Measurements from ENCODE around the gene SUN1.

SUN1 gene

GRCh38 chr7:857661-858060 is 25.4 kb downstream of the SUN1 start:
- Histone ChIP-seq H3K27ac (ENCODE audit: low read depth, low read length, severe bottlenecking) (no peak overlapping the region), H3K4me3 (ENCODE audit: extremely low read depth, insufficient read depth, low read length, poor library complexity, severe bottlenecking) (no peak overlapping the region), H3K36me3 (ENCODE audit: control insufficient read depth, insufficient read depth, low read length) (peaks cover 93% of the 10 kb centered on the region), H3K4me1 (ENCODE audit: control insufficient read depth, insufficient read depth, low read length, poor library complexity, severe bottlenecking) (peaks cover 2% of the 10 kb centered on the region), H3K9me3 (ENCODE audit: control insufficient read depth, low read length) (no peaks in the 10 kb centered on the region)
- 96 to 97% methylated on average over 9 of the region's 9 CpGs for WGBS, 2 experiments (ENCODE audit: insufficient coverage in 2 of 2)

GRCh38 chr7:859359-860030 is 27.2 kb downstream of the SUN1 start:
- Histone ChIP-seq H3K27ac (ENCODE audit: low read depth, low read length, severe bottlenecking) (no peak overlapping the region), H3K36me3 (ENCODE audit: control insufficient read depth, insufficient read depth, low read length) (peaks cover 85% of the 10 kb centered on the region), H3K9me3 (ENCODE audit: control insufficient read depth, low read length) (no peaks in the 10 kb centered on the region), H3K4me1 (ENCODE audit: control insufficient read depth, insufficient read depth, low read length, poor library complexity, severe bottlenecking) (peaks cover 2% of the 10 kb centered on the region), H3K4me3 (ENCODE audit: extremely low read depth, insufficient read depth, low read length, poor library complexity, severe bottlenecking) (no peak overlapping the region)
- 92% methylated on average over 8 to 14 of the region's 16 CpGs for WGBS, 2 experiments (ENCODE audit: insufficient coverage in 2 of 2)

GRCh38 chr7:860149-860548 is 27.9 kb downstream of the SUN1 start:
- H3K27ac ChIP-seq (ENCODE audit: low read depth, low read length, severe bottlenecking) = no peak overlapping the region
- 91 to 95% methylated on average over 18 to 21 of the region's 21 CpGs for WGBS, 2 experiments (ENCODE audit: insufficient coverage in 2 of 2)
- H3K4me3 ChIP-seq (ENCODE audit: extremely low read depth, insufficient read depth, low read length, poor library complexity, severe bottlenecking) = no peak overlapping the region
- peaks cover 2% of the 10 kb centered on the region for H3K4me1 ChIP-seq (ENCODE audit: control insufficient read depth, insufficient read depth, low read length, poor library complexity, severe bottlenecking)
- H3K9me3 ChIP-seq (ENCODE audit: control insufficient read depth, low read length) = no peaks in the 10 kb centered on the region
- peaks cover 84% of the 10 kb centered on the region for H3K36me3 ChIP-seq (ENCODE audit: control insufficient read depth, insufficient read depth, low read length)

GRCh38 chr7:861222-861621 is 28.9 kb downstream of the SUN1 start:
- no peak overlapping the region for H3K27ac ChIP-seq (ENCODE audit: low read depth, low read length, severe bottlenecking)
- H3K36me3 ChIP-seq (ENCODE audit: control insufficient read depth, insufficient read depth, low read length) = peaks cover 85% of the 10 kb centered on the region
- no peak overlapping the region for H3K4me3 ChIP-seq (ENCODE audit: extremely low read depth, insufficient read depth, low read length, poor library complexity, severe bottlenecking)
- WGBS, 2 experiments (ENCODE audit: insufficient coverage in 2 of 2) = 93 to 95% methylated on average over 8 of the region's 9 CpGs
- peaks cover 2% of the 10 kb centered on the region for H3K4me1 ChIP-seq (ENCODE audit: control insufficient read depth, insufficient read depth, low read length, poor library complexity, severe bottlenecking)
- H3K9me3 ChIP-seq (ENCODE audit: control insufficient read depth, low read length) = no peaks in the 10 kb centered on the region

- H3K36me3 ChIP-seq (ENCODE audit: control insufficient read depth, insufficient read depth, low read length) = peaks cover 83% of the 10 kb centered on the region
- H3K4me3 ChIP-seq (ENCODE audit: extremely low read depth, insufficient read depth, low read length, poor library complexity, severe bottlenecking) = no peak overlapping the region
- whole genome bisulfite sequencing, 2 experiments (ENCODE audit: insufficient coverage in 2 of 2) = 97 to 98% methylated on average over 5 of the region's 6 CpGs
- no peaks in the 10 kb centered on the region for H3K9me3 ChIP-seq (ENCODE audit: control insufficient read depth, low read length)
- no peak overlapping the region for H3K27ac ChIP-seq (ENCODE audit: low read depth, low read length, severe bottlenecking)
- H3K4me1 ChIP-seq (ENCODE audit: control insufficient read depth, insufficient read depth, low read length, poor library complexity, severe bottlenecking) = peaks cover 2% of the 10 kb centered on the region
These were observed 29.9 kb downstream of the SUN1 start for GRCh38 chr7:862157-862556.

GRCh38 chr7:863106-863505 is 30.8 kb downstream of the SUN1 start:
- Histone ChIP-seq H3K36me3 (ENCODE audit: control insufficient read depth, insufficient read depth, low read length) (peaks cover 84% of the 10 kb centered on the region), H3K9me3 (ENCODE audit: control insufficient read depth, low read length) (no peaks in the 10 kb centered on the region), H3K4me1 (ENCODE audit: control insufficient read depth, insufficient read depth, low read length, poor library complexity, severe bottlenecking) (peaks cover 2% of the 10 kb centered on the region), H3K4me3 (ENCODE audit: extremely low read depth, insufficient read depth, low read length, poor library complexity, severe bottlenecking) (no peak overlapping the region), H3K27ac (ENCODE audit: low read depth, low read length, severe bottlenecking) (no peak overlapping the region)
- 90 to 92% methylated on average over 12 of the region's 16 CpGs for WGBS, 2 experiments (ENCODE audit: insufficient coverage in 2 of 2)

GRCh38 chr7:865921-866320 is 33.6 kb downstream of the SUN1 start:
- H3K4me3 ChIP-seq (ENCODE audit: extremely low read depth, insufficient read depth, low read length, poor library complexity, severe bottlenecking) = no peak overlapping the region
- no peaks in the 10 kb centered on the region for H3K9me3 ChIP-seq (ENCODE audit: control insufficient read depth, low read length)
- no peaks in the 10 kb centered on the region for H3K4me1 ChIP-seq (ENCODE audit: control insufficient read depth, insufficient read depth, low read length, poor library complexity, severe bottlenecking)
- WGBS, 2 experiments (ENCODE audit: insufficient coverage in 2 of 2) = 97 to 98% methylated on average over 25 of the region's 25 CpGs
- H3K27ac ChIP-seq (ENCODE audit: low read depth, low read length, severe bottlenecking) = no peak overlapping the region
- H3K36me3 ChIP-seq (ENCODE audit: control insufficient read depth, insufficient read depth, low read length) = peaks cover 82% of the 10 kb centered on the region

- no peaks in the 10 kb centered on the region for H3K9me3 ChIP-seq (ENCODE audit: control insufficient read depth, low read length)
- WGBS, 2 experiments (ENCODE audit: insufficient coverage in 2 of 2) = 97% methylated on average over 18 of the region's 18 CpGs
- H3K36me3 ChIP-seq (ENCODE audit: control insufficient read depth, insufficient read depth, low read length) = peaks cover 80% of the 10 kb centered on the region
- no peaks in the 10 kb centered on the region for H3K4me1 ChIP-seq (ENCODE audit: control insufficient read depth, insufficient read depth, low read length, poor library complexity, severe bottlenecking)
- no peak overlapping the region for H3K4me3 ChIP-seq (ENCODE audit: extremely low read depth, insufficient read depth, low read length, poor library complexity, severe bottlenecking)
- H3K27ac ChIP-seq (ENCODE audit: low read depth, low read length, severe bottlenecking) = no peak overlapping the region
These were observed 34.7 kb downstream of the SUN1 start for GRCh38 chr7:867001-867405.

GRCh38 chr7:867406-868188 is 35.3 kb downstream of the SUN1 start:
- Histone ChIP-seq H3K36me3 (ENCODE audit: control insufficient read depth, insufficient read depth, low read length) (peaks cover 80% of the 10 kb centered on the region), H3K4me1 (ENCODE audit: control insufficient read depth, insufficient read depth, low read length, poor library complexity, severe bottlenecking) (no peaks in the 10 kb centered on the region), H3K9me3 (ENCODE audit: control insufficient read depth, low read length) (no peaks in the 10 kb centered on the region), H3K27ac (ENCODE audit: low read depth, low read length, severe bottlenecking) (no peak overlapping the region), H3K4me3 (ENCODE audit: extremely low read depth, insufficient read depth, low read length, poor library complexity, severe bottlenecking) (no peak overlapping the region)
- 94 to 96% methylated on average over 20 of the region's 22 CpGs for WGBS, 2 experiments (ENCODE audit: insufficient coverage in 2 of 2)

GRCh38 chr7:868189-868486 is 35.9 kb downstream of the SUN1 start:
- Histone ChIP-seq H3K4me3 (ENCODE audit: extremely low read depth, insufficient read depth, low read length, poor library complexity, severe bottlenecking) (no peak overlapping the region), H3K36me3 (ENCODE audit: control insufficient read depth, insufficient read depth, low read length) (peaks cover 80% of the 10 kb centered on the region), H3K27ac (ENCODE audit: low read depth, low read length, severe bottlenecking) (no peak overlapping the region), H3K9me3 (ENCODE audit: control insufficient read depth, low read length) (no peaks in the 10 kb centered on the region), H3K4me1 (ENCODE audit: control insufficient read depth, insufficient read depth, low read length, poor library complexity, severe bottlenecking) (no peaks in the 10 kb centered on the region)
- 96 to 97% methylated on average over 14 to 16 of the region's 17 CpGs for WGBS, 2 experiments (ENCODE audit: insufficient coverage in 2 of 2)

GRCh38 chr7:869348-869747 is 37.1 kb downstream of the SUN1 start:
- Histone ChIP-seq H3K36me3 (ENCODE audit: control insufficient read depth, insufficient read depth, low read length) (peaks cover 82% of the 10 kb centered on the region), H3K27ac (ENCODE audit: low read depth, low read length, severe bottlenecking) (no peak overlapping the region)
- 98 to 100% methylated on average over 8 to 10 of the region's 14 CpGs for WGBS, 2 experiments (ENCODE audit: insufficient coverage in 2 of 2)

More at GRCh38 chr7:869348-869747, 37.1 kb downstream of the SUN1 start:
- no peaks in the 10 kb centered on the region for H3K9me3 ChIP-seq (ENCODE audit: control insufficient read depth, low read length)
- H3K4me3 ChIP-seq (ENCODE audit: extremely low read depth, insufficient read depth, low read length, poor library complexity, severe bottlenecking) = no peak overlapping the region
- no peaks in the 10 kb centered on the region for H3K4me1 ChIP-seq (ENCODE audit: control insufficient read depth, insufficient read depth, low read length, poor library complexity, severe bottlenecking)

Data from mesodermal cell (in vitro differentiated cells).